ENCODE data around the gene RAD17.

GRCh38 chr5:69416699-69417098 is 47.1 kb downstream of the RAD17 start:
- TF ChIP-seq POLR2A (IDR thresholded peaks at IDR 0.05) (no peak), CTCF (IDR thresholded peaks at IDR 0.05) (no peak)

All from uterus (tissue), 2 donors.